Measurements from ENCODE around the gene IQGAP2.

Gene IQGAP2

DNA sequence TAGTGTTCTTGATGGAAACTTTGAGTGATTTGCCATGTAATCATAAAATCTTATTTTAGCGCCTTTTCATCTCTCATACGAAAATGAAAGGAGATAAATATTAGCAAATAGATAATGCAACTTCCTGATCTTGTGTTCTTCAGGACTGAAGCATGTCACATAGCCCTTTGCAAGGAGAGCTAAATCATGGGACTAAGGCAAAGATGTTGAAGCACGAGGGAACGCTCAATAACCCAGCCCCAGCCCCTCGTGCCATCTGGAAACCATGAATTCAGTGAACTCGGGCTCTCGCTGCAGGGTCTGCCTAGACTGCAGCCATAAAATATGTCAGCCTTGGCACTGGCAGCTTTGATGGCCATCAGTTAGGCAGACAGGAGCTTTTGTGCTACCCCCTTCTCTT lies 161.9 kb downstream of the IQGAP2 start:
- peaks cover 50% of the 10 kb centered on the region for H3K4me1 ChIP-seq (ENCODE audit: control insufficient read depth, insufficient read depth, low read length)
- no peak overlapping the region for H3K4me3 ChIP-seq (ENCODE audit: low read length)
- H3K36me3 ChIP-seq (ENCODE audit: control insufficient read depth, insufficient read depth, low read length), result no peaks in the 10 kb centered on the region
- H3K27me3 ChIP-seq (ENCODE audit: control insufficient read depth, insufficient read depth, low read length), result no peaks in the 10 kb centered on the region
- H3K9ac ChIP-seq (ENCODE audit: low read length), result no peak overlapping the region
- H3K9me3 ChIP-seq (ENCODE audit: control insufficient read depth, low read length), result no peaks in the 10 kb centered on the region

DNA sequence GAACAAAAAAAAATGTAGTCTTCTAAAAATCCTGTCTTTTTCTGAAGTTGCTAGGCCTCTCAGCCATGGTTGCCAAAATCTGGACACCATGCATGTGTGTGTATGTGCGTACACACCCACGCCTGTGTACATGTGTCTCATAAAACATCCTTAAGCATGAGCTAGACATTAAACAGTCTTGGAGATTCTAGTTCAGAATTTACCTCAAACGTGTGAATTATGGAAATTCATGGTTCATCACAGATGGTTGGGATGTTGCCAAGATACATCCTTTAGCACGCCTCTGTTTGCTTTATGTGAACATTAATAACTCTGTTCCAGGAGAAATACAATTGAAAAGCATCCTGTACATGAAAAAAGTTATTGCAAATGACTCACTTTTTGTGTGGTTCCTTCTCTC lies 167.1 kb downstream of the IQGAP2 start:
- no peak overlapping the region for H3K4me3 ChIP-seq (ENCODE audit: low read length)
- H3K9me3 ChIP-seq (ENCODE audit: control insufficient read depth, low read length), result no peaks in the 10 kb centered on the region
- no peak overlapping the region for H3K9ac ChIP-seq (ENCODE audit: low read length)
- H3K4me1 ChIP-seq (ENCODE audit: control insufficient read depth, insufficient read depth, low read length), result peaks cover 27% of the 10 kb centered on the region
- no peaks in the 10 kb centered on the region for H3K36me3 ChIP-seq (ENCODE audit: control insufficient read depth, insufficient read depth, low read length)
- no peaks in the 10 kb centered on the region for H3K27me3 ChIP-seq (ENCODE audit: control insufficient read depth, insufficient read depth, low read length)

DNA sequence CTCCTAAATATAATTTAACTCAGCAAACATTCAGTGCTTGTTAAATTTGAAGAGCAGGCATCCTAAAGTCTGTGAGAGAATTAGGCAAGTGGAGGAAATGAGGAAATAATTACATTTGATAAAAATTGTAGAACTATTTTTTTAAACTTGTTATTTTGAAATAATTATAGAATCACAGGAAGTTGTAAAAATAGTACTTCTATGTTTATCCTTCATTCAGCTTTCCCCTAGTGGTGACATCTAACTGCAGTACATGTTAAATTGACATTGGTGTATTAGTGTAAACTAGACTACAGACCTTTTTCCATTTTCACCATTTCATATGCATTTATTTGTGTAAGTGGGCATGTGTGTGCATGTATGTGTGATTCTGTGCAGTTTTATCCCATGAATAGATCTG lies 168.5 kb downstream of the IQGAP2 start:
- Histone ChIP-seq H3K4me1 (ENCODE audit: control insufficient read depth, insufficient read depth, low read length) (peaks cover 20% of the 10 kb centered on the region), H3K27me3 (ENCODE audit: control insufficient read depth, insufficient read depth, low read length) (no peaks in the 10 kb centered on the region), H3K36me3 (ENCODE audit: control insufficient read depth, insufficient read depth, low read length) (no peaks in the 10 kb centered on the region), H3K4me3 (ENCODE audit: low read length) (no peak overlapping the region), H3K9ac (ENCODE audit: low read length) (no peak overlapping the region), H3K9me3 (ENCODE audit: control insufficient read depth, low read length) (no peaks in the 10 kb centered on the region)

DNA sequence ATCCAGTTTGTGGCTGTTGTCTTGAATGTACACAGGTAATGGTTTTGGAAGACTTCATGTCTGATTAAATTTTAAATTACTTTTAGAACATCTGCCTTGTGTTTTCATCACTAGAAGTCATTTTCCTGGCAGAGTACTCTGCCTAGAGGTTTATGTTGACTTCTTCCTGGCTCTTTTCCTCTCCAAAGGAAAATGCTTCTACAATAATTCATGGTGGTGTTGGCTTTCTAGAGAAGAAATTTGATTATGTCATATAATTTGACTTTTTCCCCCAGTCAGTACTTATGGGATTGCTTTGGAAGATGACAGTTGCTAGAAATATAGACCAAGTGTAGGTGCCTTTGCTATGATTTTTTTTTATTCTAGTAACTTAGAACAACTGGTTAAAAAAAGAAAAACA lies 173.4 kb downstream of the IQGAP2 start:
- Histone ChIP-seq H3K36me3 (ENCODE audit: control insufficient read depth, insufficient read depth, low read length) (no peaks in the 10 kb centered on the region), H3K9ac (ENCODE audit: low read length) (no peak overlapping the region), H3K4me1 (ENCODE audit: control insufficient read depth, insufficient read depth, low read length) (peaks cover 10% of the 10 kb centered on the region), H3K9me3 (ENCODE audit: control insufficient read depth, low read length) (no peaks in the 10 kb centered on the region), H3K27me3 (ENCODE audit: control insufficient read depth, insufficient read depth, low read length) (no peaks in the 10 kb centered on the region), H3K4me3 (ENCODE audit: low read length) (no peak overlapping the region)

DNA sequence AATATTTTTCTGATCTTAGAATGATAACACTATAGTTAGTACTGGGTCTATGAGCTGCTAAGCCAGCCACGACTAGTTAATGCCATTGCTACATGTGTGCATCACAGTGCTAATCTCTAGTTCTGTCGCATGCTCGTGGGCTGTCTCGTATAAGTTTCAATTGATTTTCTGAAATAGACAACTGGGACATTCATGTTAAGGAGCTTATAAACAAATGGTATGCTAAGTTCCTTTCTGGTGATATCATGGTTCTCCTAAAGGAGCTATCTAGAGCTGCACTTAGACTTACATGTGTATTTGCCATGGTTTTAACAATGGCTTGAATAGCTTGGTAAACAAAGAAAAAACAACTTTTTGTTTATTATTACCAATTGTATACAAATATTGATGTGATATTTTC lies 173.9 kb downstream of the IQGAP2 start:
- Histone ChIP-seq H3K4me3 (ENCODE audit: low read length) (no peak overlapping the region), H3K27me3 (ENCODE audit: control insufficient read depth, insufficient read depth, low read length) (no peaks in the 10 kb centered on the region), H3K4me1 (ENCODE audit: control insufficient read depth, insufficient read depth, low read length) (peaks cover 16% of the 10 kb centered on the region), H3K9me3 (ENCODE audit: control insufficient read depth, low read length) (no peaks in the 10 kb centered on the region), H3K36me3 (ENCODE audit: control insufficient read depth, insufficient read depth, low read length) (no peaks in the 10 kb centered on the region), H3K9ac (ENCODE audit: low read length) (no peak overlapping the region)

DNA sequence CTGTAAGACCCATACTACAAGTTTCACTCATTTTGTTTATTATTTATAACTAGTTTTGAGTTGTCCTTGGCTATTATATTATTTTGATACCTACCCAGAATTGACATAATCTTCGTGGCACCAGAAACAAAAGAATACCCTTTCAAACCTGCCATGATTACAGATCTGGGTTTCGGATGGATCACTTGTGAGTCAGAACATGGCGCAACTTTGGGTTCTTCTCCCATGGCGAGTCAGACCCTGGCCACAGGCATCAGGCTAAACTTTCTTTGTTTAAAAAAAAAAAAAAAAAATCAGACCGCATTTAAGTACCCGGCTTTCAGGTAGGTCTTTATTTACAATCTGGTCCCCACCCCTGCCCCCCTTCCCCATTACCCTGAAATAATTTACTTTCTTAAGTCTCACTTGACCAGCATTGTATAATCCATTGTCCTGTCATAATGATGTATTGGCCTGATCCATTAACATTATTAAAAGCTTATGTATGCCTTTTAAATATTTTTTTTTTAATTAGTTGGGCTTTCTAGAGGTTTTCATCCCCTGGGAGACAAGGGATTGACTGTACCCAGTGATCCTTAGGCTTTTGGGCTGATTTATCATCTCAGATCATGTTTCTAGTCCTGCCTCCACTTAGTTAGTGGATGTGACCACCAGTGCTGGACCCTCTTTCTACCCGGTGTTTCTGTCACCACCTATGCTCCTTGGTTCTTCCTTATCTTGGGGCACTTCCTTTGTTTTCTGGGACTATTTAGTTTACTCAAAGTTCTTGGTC lies 176.3 kb downstream of the IQGAP2 start:
- no peak overlapping the region for H3K4me3 ChIP-seq (ENCODE audit: low read length)
- peaks cover 27% of the 10 kb centered on the region for H3K4me1 ChIP-seq (ENCODE audit: control insufficient read depth, insufficient read depth, low read length)
- no peaks in the 10 kb centered on the region for H3K36me3 ChIP-seq (ENCODE audit: control insufficient read depth, insufficient read depth, low read length)
- H3K9me3 ChIP-seq (ENCODE audit: control insufficient read depth, low read length), result no peaks in the 10 kb centered on the region
- no peak overlapping the region for H3K9ac ChIP-seq (ENCODE audit: low read length)
- H3K27me3 ChIP-seq (ENCODE audit: control insufficient read depth, insufficient read depth, low read length), result no peaks in the 10 kb centered on the region

DNA sequence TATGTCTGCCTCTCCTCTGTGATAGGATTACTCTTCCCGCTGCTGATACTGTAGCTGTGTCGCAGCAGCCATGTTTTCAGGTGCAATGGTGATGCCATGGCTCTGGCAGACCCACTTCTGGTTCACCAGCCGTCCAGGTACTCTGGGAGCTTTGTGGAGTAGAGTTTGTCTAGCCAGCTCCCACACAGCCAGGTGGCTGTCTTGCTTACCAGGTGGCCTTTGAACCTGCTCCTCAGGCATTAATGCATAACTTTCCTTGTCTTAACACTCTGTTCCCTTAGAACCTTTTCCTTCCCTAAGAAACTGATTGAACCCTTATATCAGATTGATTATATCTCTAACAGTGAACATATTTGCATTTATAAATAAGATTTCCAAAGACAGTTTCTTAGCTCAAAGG lies 177.9 kb downstream of the IQGAP2 start:
- H3K27me3 ChIP-seq (ENCODE audit: control insufficient read depth, insufficient read depth, low read length), result no peaks in the 10 kb centered on the region
- no peak overlapping the region for H3K4me3 ChIP-seq (ENCODE audit: low read length)
- H3K9ac ChIP-seq (ENCODE audit: low read length), result no peak overlapping the region
- peaks cover 29% of the 10 kb centered on the region for H3K4me1 ChIP-seq (ENCODE audit: control insufficient read depth, insufficient read depth, low read length)
- H3K9me3 ChIP-seq (ENCODE audit: control insufficient read depth, low read length), result no peaks in the 10 kb centered on the region
- no peaks in the 10 kb centered on the region for H3K36me3 ChIP-seq (ENCODE audit: control insufficient read depth, insufficient read depth, low read length)

DNA sequence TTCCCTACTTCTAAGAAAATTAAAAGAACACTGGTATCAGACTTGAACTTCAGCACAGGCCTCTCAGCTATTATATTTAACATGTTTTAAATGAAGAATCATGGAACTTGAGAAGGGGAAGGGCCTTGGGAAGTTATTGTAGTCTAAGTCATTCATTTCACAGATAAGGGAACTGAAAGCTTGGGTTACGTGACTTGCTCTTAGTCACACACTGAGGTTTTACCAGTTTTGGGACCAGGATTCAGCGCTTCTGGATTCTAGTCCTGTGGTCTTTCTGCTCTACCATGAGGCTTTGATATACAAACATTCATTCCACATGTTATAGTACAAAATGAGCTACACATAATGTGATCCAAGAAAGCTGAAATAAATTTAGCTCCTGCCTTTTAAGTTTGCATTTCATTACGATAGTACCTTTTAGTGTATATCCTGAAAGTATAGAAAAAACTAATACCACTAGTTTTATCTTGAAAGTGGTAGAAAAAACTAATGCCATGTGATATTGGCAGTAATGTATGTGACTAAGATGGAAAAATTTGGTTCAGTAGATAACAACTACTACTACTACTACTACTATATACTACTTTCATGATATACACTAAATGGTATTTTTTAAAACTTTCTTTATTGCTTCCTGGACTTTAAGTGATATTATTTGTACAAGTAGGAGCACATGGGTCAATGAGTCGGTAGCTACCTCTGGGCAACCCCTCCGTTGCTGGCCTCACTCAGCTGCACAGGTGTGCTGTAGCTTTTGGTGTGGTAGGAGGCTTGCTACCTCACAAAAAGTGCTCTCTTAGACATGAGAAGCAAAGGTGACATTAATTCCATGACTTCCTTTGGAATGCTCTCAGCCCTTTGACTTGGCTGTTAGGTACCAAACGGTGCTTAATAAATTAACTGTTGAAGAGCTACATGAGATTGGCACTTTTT lies 179.4 kb downstream of the IQGAP2 start:
- H3K4me1 ChIP-seq (ENCODE audit: control insufficient read depth, insufficient read depth, low read length), result peaks cover 36% of the 10 kb centered on the region
- no peak overlapping the region for H3K4me3 ChIP-seq (ENCODE audit: low read length)
- H3K27me3 ChIP-seq (ENCODE audit: control insufficient read depth, insufficient read depth, low read length), result no peaks in the 10 kb centered on the region
- H3K36me3 ChIP-seq (ENCODE audit: control insufficient read depth, insufficient read depth, low read length), result no peaks in the 10 kb centered on the region
- H3K9me3 ChIP-seq (ENCODE audit: control insufficient read depth, low read length), result no peaks in the 10 kb centered on the region
- H3K9ac ChIP-seq (ENCODE audit: low read length), result peak overlapping the region; percentile 19

DNA sequence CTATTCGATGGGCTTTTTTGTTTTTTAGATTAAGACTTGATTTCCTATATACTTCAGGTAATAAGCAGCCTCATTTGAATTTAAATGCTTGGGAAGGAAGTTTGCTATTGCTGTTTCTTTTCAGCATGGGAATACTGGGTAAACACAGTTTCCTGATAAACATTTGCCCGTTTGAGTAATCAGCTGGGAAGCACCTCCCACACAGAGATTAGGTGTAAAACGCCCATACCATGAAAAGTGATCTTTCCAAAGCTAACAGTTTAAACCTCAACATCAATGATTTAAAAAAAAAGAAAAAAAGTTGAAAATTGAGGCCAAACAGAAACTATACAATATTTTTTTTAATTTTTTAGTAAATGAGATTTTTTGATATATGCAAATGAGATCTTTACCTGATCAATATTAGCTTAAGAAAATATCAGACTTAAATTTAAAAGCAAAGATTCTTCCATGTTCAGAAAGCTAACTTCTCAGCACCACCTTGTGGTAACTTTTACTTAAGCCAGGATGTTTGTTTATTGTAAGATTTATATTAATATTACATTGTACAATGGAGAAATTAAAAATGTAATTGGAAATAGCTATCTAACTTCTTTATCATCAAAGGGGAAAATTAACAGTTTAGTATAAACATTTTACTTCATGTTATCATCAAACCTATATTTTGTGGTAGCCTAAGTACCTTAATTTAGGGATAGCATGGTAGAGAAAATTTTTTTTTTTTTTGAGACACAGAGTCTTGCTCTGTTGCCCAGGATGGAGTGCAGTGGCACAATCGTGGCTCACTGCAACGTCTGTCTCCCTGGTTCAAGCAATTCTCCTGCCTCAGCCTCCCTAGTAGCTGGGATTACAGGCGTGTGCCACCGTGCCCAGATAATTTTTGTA lies 180.3 kb downstream of the IQGAP2 start:
- H3K36me3 ChIP-seq (ENCODE audit: control insufficient read depth, insufficient read depth, low read length), result no peaks in the 10 kb centered on the region
- H3K4me3 ChIP-seq (ENCODE audit: low read length), result no peak overlapping the region
- H3K4me1 ChIP-seq (ENCODE audit: control insufficient read depth, insufficient read depth, low read length), result peaks cover 36% of the 10 kb centered on the region
- no peaks in the 10 kb centered on the region for H3K9me3 ChIP-seq (ENCODE audit: control insufficient read depth, low read length)
- no peaks in the 10 kb centered on the region for H3K27me3 ChIP-seq (ENCODE audit: control insufficient read depth, insufficient read depth, low read length)
- peak overlapping the region; percentile 19 for H3K9ac ChIP-seq (ENCODE audit: low read length)

DNA sequence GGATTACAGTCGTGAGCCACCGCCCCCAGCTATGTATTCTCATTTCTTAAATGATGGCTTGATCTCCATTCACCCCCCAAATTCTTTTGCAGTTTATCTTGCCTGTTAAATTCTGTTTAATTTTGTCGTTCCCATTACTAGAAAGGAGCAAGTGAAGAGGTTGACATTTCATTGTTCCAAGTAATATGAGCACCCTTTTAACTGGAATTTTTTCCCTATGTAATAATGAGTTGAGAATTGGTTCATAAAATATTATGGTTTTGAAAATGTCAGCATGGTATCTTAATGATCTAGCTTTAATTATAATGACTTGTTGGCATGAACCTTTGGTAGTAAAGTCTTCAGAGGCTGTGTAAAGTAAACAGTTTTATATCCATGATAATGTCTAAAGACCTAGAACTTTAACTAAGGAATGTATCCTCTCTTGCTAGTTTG lies 182.7 kb downstream of the IQGAP2 start:
- H3K27me3 ChIP-seq (ENCODE audit: control insufficient read depth, insufficient read depth, low read length), result no peaks in the 10 kb centered on the region
- H3K9me3 ChIP-seq (ENCODE audit: control insufficient read depth, low read length), result no peaks in the 10 kb centered on the region
- peaks cover 32% of the 10 kb centered on the region for H3K4me1 ChIP-seq (ENCODE audit: control insufficient read depth, insufficient read depth, low read length)
- H3K36me3 ChIP-seq (ENCODE audit: control insufficient read depth, insufficient read depth, low read length), result no peaks in the 10 kb centered on the region
- no peak overlapping the region for H3K4me3 ChIP-seq (ENCODE audit: low read length)
- H3K9ac ChIP-seq (ENCODE audit: low read length), result no peak overlapping the region

DNA sequence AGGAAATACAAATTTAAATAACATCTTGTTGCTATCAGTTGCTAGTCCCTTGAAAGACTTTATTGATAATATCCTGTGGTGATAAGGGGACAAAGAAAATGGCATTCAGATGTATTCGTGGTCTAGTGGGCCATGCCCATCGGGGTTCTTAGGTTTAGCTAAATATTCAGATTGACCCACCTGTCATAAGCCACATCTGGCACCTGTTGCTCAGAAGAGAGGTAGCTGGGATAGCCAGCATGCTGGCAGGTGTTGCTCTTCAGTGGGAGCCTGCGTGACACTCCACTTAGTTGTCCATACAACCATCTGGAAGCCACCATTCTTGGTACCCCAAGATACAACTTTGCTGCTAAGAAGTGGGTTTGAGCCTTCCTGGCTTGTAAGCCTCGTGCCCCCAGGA lies 183.4 kb downstream of the IQGAP2 start:
- Histone ChIP-seq H3K27me3 (ENCODE audit: control insufficient read depth, insufficient read depth, low read length) (no peaks in the 10 kb centered on the region), H3K4me3 (ENCODE audit: low read length) (no peak overlapping the region), H3K9ac (ENCODE audit: low read length) (no peak overlapping the region), H3K36me3 (ENCODE audit: control insufficient read depth, insufficient read depth, low read length) (no peaks in the 10 kb centered on the region), H3K4me1 (ENCODE audit: control insufficient read depth, insufficient read depth, low read length) (peaks cover 25% of the 10 kb centered on the region), H3K9me3 (ENCODE audit: control insufficient read depth, low read length) (no peaks in the 10 kb centered on the region)
